ENCODE results near the gene ZSWIM6.

Gene ZSWIM6

GRCh38 chr5:61307611-61308010, 24.4 kb upstream of the ZSWIM6 start:
- DNase-seq, result no peak

- no peak for DNase-seq
These were observed 23.3 kb upstream of the ZSWIM6 start for GRCh38 chr5:61308712-61309111.

GRCh38 chr5:61309115-61309514, 22.9 kb upstream of the ZSWIM6 start:
- DNase-seq, result no peak

GRCh38 chr5:61311056-61311610, 20.9 kb upstream of the ZSWIM6 start:
- no peak for DNase-seq

GRCh38 chr5:61311836-61312808, 19.9 kb upstream of the ZSWIM6 start:
- DNase-seq, result no peak

- peak; percentile 52 for DNase-seq
These were observed 17.9 kb upstream of the ZSWIM6 start for GRCh38 chr5:61313960-61314681.

GRCh38 chr5:61318376-61318775, 13.7 kb upstream of the ZSWIM6 start:
- no peak for DNase-seq

GRCh38 chr5:61319388-61320146, 12.5 kb upstream of the ZSWIM6 start:
- peak; percentile 60 for DNase-seq

GRCh38 chr5:61320860-61321259, 11.2 kb upstream of the ZSWIM6 start:
- peak; percentile 52 for DNase-seq

GRCh38 chr5:61321669-61322068, 10.4 kb upstream of the ZSWIM6 start:
- DNase-seq, result no peak

- DNase-seq, result no peak
These were observed 9.0 kb upstream of the ZSWIM6 start for GRCh38 chr5:61322738-61323725.

GRCh38 chr5:61327760-61328753, 4.0 kb upstream of the ZSWIM6 start:
- DNase-seq, result peak; percentile 30

- no peak for DNase-seq
These were observed 3.1 kb upstream of the ZSWIM6 start for GRCh38 chr5:61328791-61329549.

- DNase-seq, result no peak
These were observed 2.4 kb upstream of the ZSWIM6 start for GRCh38 chr5:61329550-61330128.

GRCh38 chr5:61330341-61330844, 1.7 kb upstream of the ZSWIM6 start:
- peak; percentile 74 for DNase-seq

- peak; percentile 82 for DNase-seq
These were observed 1.1 kb upstream of the ZSWIM6 start for GRCh38 chr5:61330845-61331406.

GRCh38 chr5:61332358-61332749, 296 bp downstream of the ZSWIM6 start:
- DNase-seq, result peak; percentile 57

- peak; percentile 64 for DNase-seq
These were observed 828 bp downstream of the ZSWIM6 start for GRCh38 chr5:61332851-61333320.
